Measurements from ENCODE around the gene IL25. TPM values are rescaled to one million over a fixed set of nuclear protein-coding genes. Genes with fewer than 3 reads are reported as not detected.

IL25 gene
- polyA plus RNA-seq, 3 donors, result not detected

GRCh38 chr14:23408307-23408630 is 35.7 kb downstream of the IL25 start:
- Histone ChIP-seq H3K27me3 (ENCODE audit: control insufficient read depth in 2 of 2, insufficient read depth in 2 of 2, low read length in 2 of 2) (no peaks in the 10 kb centered on the region), H3K36me3 (replicated peaks in 1 of 2; ENCODE audit: control insufficient read depth in 1 of 2, insufficient read depth in 2 of 2, low read length in 2 of 2) (no peaks in the 10 kb centered on the region), H2AFZ (ENCODE audit: insufficient read depth, low read depth, low read length, poor library complexity, severe bottlenecking) (no peak overlapping the region), H3K4me1 (ENCODE audit: control insufficient read depth in 1 of 2, insufficient read depth in 2 of 2, low read length in 2 of 2) (no peaks in the 10 kb centered on the region), H3K4me2 (replicated peaks; ENCODE audit: extremely low read depth, low read length, poor library complexity, severe bottlenecking) (no peak overlapping the region), H3K9me3 (replicated peaks in 1 of 2; ENCODE audit: control insufficient read depth in 1 of 2, insufficient read depth in 1 of 2, low read length in 2 of 2) (no peaks in the 10 kb centered on the region), H3K4me3 (replicated peaks in 1 of 3; ENCODE audit: low read depth in 2 of 3, low read length in 3 of 3) (no peak overlapping the region), H4K20me1 (ENCODE audit: insufficient read depth, low read length) (no peaks in the 10 kb centered on the region), H3K9ac (ENCODE audit: insufficient read depth, low read length, poor library complexity, severe bottlenecking) (no peak overlapping the region), H3K79me2 (ENCODE audit: insufficient read depth, low read length) (no peaks in the 10 kb centered on the region), H3K27ac (ENCODE audit: low read depth in 1 of 2, low read length in 2 of 2) (no peak overlapping the region)
- Mint-ChIP-seq H3K4me3 (no peak overlapping the region), H3K9me3 (no peaks in the 10 kb centered on the region), H3K27me3 (ENCODE audit: low read depth in 3 of 3) (peaks cover 2 to 30% (median 3%) of the 10 kb centered on the region in 3 donors), H3K36me3 (no peaks in the 10 kb centered on the region), H3K27ac (no peak overlapping the region), H3K4me1 (peaks cover 1% of the 10 kb centered on the region)
- intact Hi-C loops (cut with micrococcal nuclease), result no loop called here
- 100% methylated on average over 1 of the region's 5 CpGs for WGBS (ENCODE audit: insufficient coverage)
- TF ChIP-seq, protein P1, sequence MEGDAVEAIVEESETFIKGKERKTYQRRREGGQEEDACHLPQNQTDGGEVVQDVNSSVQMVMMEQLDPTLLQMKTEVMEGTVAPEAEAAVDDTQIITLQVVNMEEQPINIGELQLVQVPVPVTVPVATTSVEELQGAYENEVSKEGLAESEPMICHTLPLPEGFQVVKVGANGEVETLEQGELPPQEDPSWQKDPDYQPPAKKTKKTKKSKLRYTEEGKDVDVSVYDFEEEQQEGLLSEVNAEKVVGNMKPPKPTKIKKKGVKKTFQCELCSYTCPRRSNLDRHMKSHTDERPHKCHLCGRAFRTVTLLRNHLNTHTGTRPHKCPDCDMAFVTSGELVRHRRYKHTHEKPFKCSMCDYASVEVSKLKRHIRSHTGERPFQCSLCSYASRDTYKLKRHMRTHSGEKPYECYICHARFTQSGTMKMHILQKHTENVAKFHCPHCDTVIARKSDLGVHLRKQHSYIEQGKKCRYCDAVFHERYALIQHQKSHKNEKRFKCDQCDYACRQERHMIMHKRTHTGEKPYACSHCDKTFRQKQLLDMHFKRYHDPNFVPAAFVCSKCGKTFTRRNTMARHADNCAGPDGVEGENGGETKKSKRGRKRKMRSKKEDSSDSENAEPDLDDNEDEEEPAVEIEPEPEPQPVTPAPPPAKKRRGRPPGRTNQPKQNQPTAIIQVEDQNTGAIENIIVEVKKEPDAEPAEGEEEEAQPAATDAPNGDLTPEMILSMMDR (IDR thresholded peaks at IDR 0.05), result no peak
- no peak for DNase-seq

DNA sequence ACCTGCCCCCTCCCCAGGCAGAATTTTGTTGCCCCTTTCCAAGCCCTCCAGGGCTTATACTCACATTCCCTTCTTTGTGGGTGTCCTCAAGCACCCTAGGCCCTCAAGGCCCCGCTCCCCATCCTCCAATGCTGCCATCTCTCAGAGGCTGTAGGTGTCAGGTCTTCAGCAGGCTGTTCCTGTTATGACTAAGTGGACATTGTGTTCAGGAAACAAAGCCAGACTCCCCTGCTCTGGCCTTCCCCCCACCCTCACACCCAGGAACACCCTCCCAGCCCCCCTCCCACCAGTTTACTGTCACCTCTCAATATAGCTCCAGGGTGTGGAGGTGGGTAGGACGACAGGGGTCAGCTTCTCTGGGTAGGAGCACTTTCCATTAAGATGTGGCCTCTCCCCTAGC is 36.9 kb downstream of the IL25 start:
- H3K4me3 Mint-ChIP-seq, result no peak overlapping the region
- Histone ChIP-seq H3K27ac (ENCODE audit: low read depth in 1 of 2, low read length in 2 of 2) (no peak overlapping the region), H3K9ac (ENCODE audit: insufficient read depth, low read length, poor library complexity, severe bottlenecking) (no peak overlapping the region), H3K4me3 (replicated peaks in 1 of 3; ENCODE audit: low read depth in 2 of 3, low read length in 3 of 3) (no peak overlapping the region), H3K27me3 (ENCODE audit: control insufficient read depth in 2 of 2, insufficient read depth in 2 of 2, low read length in 2 of 2) (no peaks in the 10 kb centered on the region), H3K79me2 (ENCODE audit: insufficient read depth, low read length) (no peaks in the 10 kb centered on the region), H3K4me1 (ENCODE audit: control insufficient read depth in 1 of 2, insufficient read depth in 2 of 2, low read length in 2 of 2) (no peaks in the 10 kb centered on the region), H3K4me2 (replicated peaks; ENCODE audit: extremely low read depth, low read length, poor library complexity, severe bottlenecking) (no peak overlapping the region), H4K20me1 (ENCODE audit: insufficient read depth, low read length) (no peaks in the 10 kb centered on the region), H2AFZ (ENCODE audit: insufficient read depth, low read depth, low read length, poor library complexity, severe bottlenecking) (no peak overlapping the region), H3K9me3 (replicated peaks in 1 of 2; ENCODE audit: control insufficient read depth in 1 of 2, insufficient read depth in 1 of 2, low read length in 2 of 2) (no peaks in the 10 kb centered on the region), H3K36me3 (replicated peaks in 1 of 2; ENCODE audit: control insufficient read depth in 1 of 2, insufficient read depth in 2 of 2, low read length in 2 of 2) (no peaks in the 10 kb centered on the region)
- no peaks in the 10 kb centered on the region for H3K4me1 Mint-ChIP-seq
- WGBS (ENCODE audit: insufficient coverage), result no CpG with 5 or more reads among the region's 2 CpGs
- no peak overlapping the region for H3K27ac Mint-ChIP-seq
- H3K9me3 Mint-ChIP-seq, result no peaks in the 10 kb centered on the region
- no peak for DNase-seq
- no peaks in the 10 kb centered on the region for H3K36me3 Mint-ChIP-seq
- H3K27me3 Mint-ChIP-seq (ENCODE audit: low read depth in 3 of 3), result peaks cover 2 to 28% (median 3%) of the 10 kb centered on the region in 3 donors
- TF ChIP-seq, protein P1 (IDR thresholded peaks at IDR 0.05), result no peak
- intact Hi-C loops (cut with micrococcal nuclease), result no loop called here
